ENCODE results near the gene METTL23.
"Not testable (repeated sequence)": the region's sequence is repeated elsewhere in the genome, so short reads cannot be mapped to it uniquely, and the experiment has no call there.

Gene METTL23

DNA sequence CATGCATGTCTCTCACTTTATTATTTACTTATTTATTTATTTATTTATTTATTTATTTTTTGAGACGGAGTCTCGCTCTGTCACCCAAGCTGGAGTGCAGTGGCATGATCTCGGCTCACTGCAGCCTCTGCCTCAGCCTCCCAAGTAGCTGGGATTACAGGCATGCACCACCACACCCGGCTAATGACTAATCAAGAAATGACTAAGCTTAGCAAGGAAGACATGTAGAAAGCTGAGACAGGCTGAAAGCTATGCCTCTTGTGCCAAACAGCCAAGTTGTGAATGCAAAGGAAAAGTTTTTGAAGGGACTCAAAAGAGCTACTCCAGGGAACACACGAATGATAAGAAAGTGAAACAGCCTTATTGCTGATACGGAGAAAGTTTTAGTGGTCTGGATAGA, 19.1 kb downstream of the METTL23 start:
- H3K9me3 ChIP-seq (ENCODE audit: control insufficient read depth, insufficient read depth, low read length); H3K27ac ChIP-seq (ENCODE audit: low read length); H3K4me1 ChIP-seq (ENCODE audit: control insufficient read depth, insufficient read depth, low read length); DNase-seq (ENCODE audit: low read depth, low spot score); H3K27me3 ChIP-seq (ENCODE audit: control insufficient read depth, insufficient read depth, low read length); H3K4me3 ChIP-seq (ENCODE audit: low read length); H3K36me3 ChIP-seq (ENCODE audit: control insufficient read depth, insufficient read depth, low read length): not testable (repeated sequence)
- WGBS (ENCODE audit: insufficient coverage, insufficient read length) = no CpG with 5 or more reads among the region's 6 CpGs

DNA sequence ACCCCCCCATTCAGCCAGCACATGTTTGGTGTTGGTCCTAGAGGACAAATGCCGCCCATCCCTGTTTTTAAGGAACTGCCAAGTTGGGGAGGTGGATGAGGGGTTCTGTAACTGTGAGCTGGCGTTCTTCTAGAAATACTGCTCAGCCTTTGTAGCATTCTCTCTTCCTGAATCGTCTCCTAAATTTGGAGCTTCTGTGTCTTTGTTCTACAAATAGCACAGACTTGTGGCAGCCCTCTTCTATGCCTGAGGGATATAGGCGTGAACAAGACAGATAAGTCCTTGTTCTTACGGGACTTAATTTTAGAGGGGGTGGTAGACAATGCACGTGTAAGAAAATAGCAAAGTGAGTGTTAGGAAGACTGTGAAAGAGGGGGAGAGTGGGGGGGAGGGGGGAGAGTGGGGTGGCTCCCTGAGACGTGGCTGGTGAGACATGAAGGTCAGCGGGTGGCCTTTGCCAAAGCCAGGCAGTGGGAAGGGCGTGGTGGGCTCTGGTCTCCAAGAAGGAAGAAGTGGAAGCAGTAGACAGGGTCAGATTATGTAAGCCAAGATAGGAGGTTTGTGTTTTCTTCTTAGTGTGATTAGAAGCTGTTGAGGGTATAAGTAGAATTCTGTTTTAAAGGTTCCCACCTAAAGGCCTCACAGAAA, 21.2 kb downstream of the METTL23 start:
- H3K36me3 ChIP-seq (ENCODE audit: control insufficient read depth, insufficient read depth, low read length) = peaks cover 5% of the 10 kb centered on the region; the same call in 1 of the 2 replicates
- H3K27me3 ChIP-seq (ENCODE audit: control insufficient read depth, insufficient read depth, low read length) = no peaks in the 10 kb centered on the region
- H3K4me3 ChIP-seq (ENCODE audit: low read length) = no peak overlapping the region
- no peaks in the 10 kb centered on the region for H3K9me3 ChIP-seq (ENCODE audit: control insufficient read depth, insufficient read depth, low read length)
- no peaks in the 10 kb centered on the region for H3K4me1 ChIP-seq (ENCODE audit: control insufficient read depth, insufficient read depth, low read length)
- H3K27ac ChIP-seq (ENCODE audit: low read length) = no peak overlapping the region
- no CpG with 5 or more reads among the region's 9 CpGs for WGBS (ENCODE audit: insufficient coverage, insufficient read length)
- DNase-seq (ENCODE audit: low read depth, low spot score) = no peak

GRCh38 chr17:76748657-76749056, 22.0 kb downstream of the METTL23 start:
- peaks cover 5% of the 10 kb centered on the region; the same call in 1 of the 2 replicates for H3K36me3 ChIP-seq (ENCODE audit: control insufficient read depth, insufficient read depth, low read length)
- no peak overlapping the region for H3K4me3 ChIP-seq (ENCODE audit: low read length)
- H3K27ac ChIP-seq (ENCODE audit: low read length) = no peak overlapping the region
- H3K9me3 ChIP-seq (ENCODE audit: control insufficient read depth, insufficient read depth, low read length) = no peaks in the 10 kb centered on the region
- no peaks in the 10 kb centered on the region for H3K27me3 ChIP-seq (ENCODE audit: control insufficient read depth, insufficient read depth, low read length)
- no peaks in the 10 kb centered on the region for H3K4me1 ChIP-seq (ENCODE audit: control insufficient read depth, insufficient read depth, low read length)
- no CpG with 5 or more reads among the region's 1 CpG for WGBS (ENCODE audit: insufficient coverage, insufficient read length)
- no peak for DNase-seq (ENCODE audit: low read depth, low spot score)

- Histone ChIP-seq H3K4me1 (ENCODE audit: control insufficient read depth, insufficient read depth, low read length) (no peaks in the 10 kb centered on the region), H3K27me3 (ENCODE audit: control insufficient read depth, insufficient read depth, low read length) (no peaks in the 10 kb centered on the region), H3K27ac (ENCODE audit: low read length) (no peak overlapping the region), H3K4me3 (ENCODE audit: low read length) (no peak overlapping the region), H3K36me3 (ENCODE audit: control insufficient read depth, insufficient read depth, low read length) (no peaks in the 10 kb centered on the region), H3K9me3 (ENCODE audit: control insufficient read depth, insufficient read depth, low read length) (no peaks in the 10 kb centered on the region)
- no peak for DNase-seq (ENCODE audit: low read depth, low spot score)
- whole genome bisulfite sequencing (ENCODE audit: insufficient coverage, insufficient read length) = no CpG with 5 or more reads among the region's 3 CpGs
Measured at GRCh38 chr17:76751416-76751993, 24.9 kb downstream of the METTL23 start.

- Histone ChIP-seq H3K36me3 (ENCODE audit: control insufficient read depth, insufficient read depth, low read length) (no peaks in the 10 kb centered on the region), H3K9me3 (ENCODE audit: control insufficient read depth, insufficient read depth, low read length) (no peaks in the 10 kb centered on the region), H3K4me1 (ENCODE audit: control insufficient read depth, insufficient read depth, low read length) (no peaks in the 10 kb centered on the region), H3K27ac (ENCODE audit: low read length) (no peak overlapping the region), H3K27me3 (ENCODE audit: control insufficient read depth, insufficient read depth, low read length) (no peaks in the 10 kb centered on the region), H3K4me3 (ENCODE audit: low read length) (no peak overlapping the region)
- no peak for DNase-seq (ENCODE audit: low read depth, low spot score)
- no CpG with 5 or more reads among the region's 4 CpGs for WGBS (ENCODE audit: insufficient coverage, insufficient read length)
Measured at GRCh38 chr17:76752006-76752405, 25.4 kb downstream of the METTL23 start.

- H3K36me3 ChIP-seq (ENCODE audit: control insufficient read depth, insufficient read depth, low read length) = no peaks in the 10 kb centered on the region
- no peak for DNase-seq (ENCODE audit: low read depth, low spot score)
- H3K9me3 ChIP-seq (ENCODE audit: control insufficient read depth, insufficient read depth, low read length) = no peaks in the 10 kb centered on the region
- no CpG with 5 or more reads among the region's 12 CpGs for WGBS (ENCODE audit: insufficient coverage, insufficient read length)
- no peak overlapping the region for H3K27ac ChIP-seq (ENCODE audit: low read length)
- H3K4me3 ChIP-seq (ENCODE audit: low read length) = no peak overlapping the region
- no peaks in the 10 kb centered on the region for H3K27me3 ChIP-seq (ENCODE audit: control insufficient read depth, insufficient read depth, low read length)
- H3K4me1 ChIP-seq (ENCODE audit: control insufficient read depth, insufficient read depth, low read length) = no peaks in the 10 kb centered on the region
Measured at GRCh38 chr17:76753061-76753961, 26.7 kb downstream of the METTL23 start.

GRCh38 chr17:76755285-76755684, 28.6 kb downstream of the METTL23 start:
- Histone ChIP-seq H3K9me3 (ENCODE audit: control insufficient read depth, insufficient read depth, low read length) (no peaks in the 10 kb centered on the region), H3K27me3 (ENCODE audit: control insufficient read depth, insufficient read depth, low read length) (no peaks in the 10 kb centered on the region), H3K36me3 (ENCODE audit: control insufficient read depth, insufficient read depth, low read length) (peaks cover 2% of the 10 kb centered on the region; the same call in 1 of the 2 replicates), H3K4me3 (ENCODE audit: low read length) (no peak overlapping the region), H3K27ac (ENCODE audit: low read length) (no peak overlapping the region), H3K4me1 (ENCODE audit: control insufficient read depth, insufficient read depth, low read length) (no peaks in the 10 kb centered on the region)
- no peak for DNase-seq (ENCODE audit: low read depth, low spot score)
- WGBS (ENCODE audit: insufficient coverage, insufficient read length) = no CpG with 5 or more reads among the region's 2 CpGs

DNA sequence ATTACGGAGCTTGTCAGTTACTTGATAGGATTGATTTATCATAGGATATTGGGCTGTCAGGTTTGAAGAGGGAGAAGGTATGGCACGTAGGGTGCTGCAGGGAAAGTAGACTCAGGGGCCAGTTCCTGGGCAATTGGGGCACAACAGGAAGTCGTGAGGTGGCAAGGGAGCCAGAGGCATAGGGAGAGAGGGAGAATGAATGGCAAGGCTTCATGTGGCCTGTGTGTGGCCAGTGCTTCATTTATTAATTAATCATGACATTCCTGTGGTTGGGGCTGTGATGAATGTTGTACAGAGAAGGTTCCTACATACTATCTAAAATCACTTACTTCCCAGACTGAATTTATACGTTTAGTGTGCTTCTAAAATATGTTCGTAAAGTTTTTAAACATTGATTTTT, 30.6 kb downstream of the METTL23 start:
- Histone ChIP-seq H3K36me3 (ENCODE audit: control insufficient read depth, insufficient read depth, low read length) (peaks cover 2% of the 10 kb centered on the region; the same call in 1 of the 2 replicates), H3K4me3 (ENCODE audit: low read length) (no peak overlapping the region), H3K4me1 (ENCODE audit: control insufficient read depth, insufficient read depth, low read length) (no peaks in the 10 kb centered on the region), H3K27me3 (ENCODE audit: control insufficient read depth, insufficient read depth, low read length) (no peaks in the 10 kb centered on the region), H3K27ac (ENCODE audit: low read length) (no peak overlapping the region), H3K9me3 (ENCODE audit: control insufficient read depth, insufficient read depth, low read length) (no peaks in the 10 kb centered on the region)
- no CpG with 5 or more reads among the region's 5 CpGs for WGBS (ENCODE audit: insufficient coverage, insufficient read length)
- no peak for DNase-seq (ENCODE audit: low read depth, low spot score)

DNA sequence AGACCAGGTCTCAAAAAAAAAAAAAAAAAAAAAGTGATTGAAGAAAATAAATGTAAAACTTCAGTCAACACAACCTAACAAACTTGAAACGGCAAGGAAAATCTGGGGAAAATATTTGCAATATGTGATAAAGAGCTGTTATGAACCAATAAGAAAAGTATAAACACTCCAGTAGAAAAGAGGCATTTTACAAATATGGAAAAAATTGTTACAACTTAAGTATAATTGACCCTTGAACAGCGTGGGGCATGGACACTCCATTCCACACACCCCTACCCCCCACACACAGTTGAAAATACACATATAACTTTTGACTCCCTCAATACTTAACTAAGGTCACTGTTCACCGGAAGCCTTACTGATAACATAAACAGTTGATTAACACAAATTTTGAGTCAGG, 31.9 kb downstream of the METTL23 start:
- no peaks in the 10 kb centered on the region for H3K4me1 ChIP-seq (ENCODE audit: control insufficient read depth, insufficient read depth, low read length)
- WGBS (ENCODE audit: insufficient coverage, insufficient read length) = no CpG with 5 or more reads among the region's 3 CpGs
- peaks cover 2% of the 10 kb centered on the region; the same call in 1 of the 2 replicates for H3K36me3 ChIP-seq (ENCODE audit: control insufficient read depth, insufficient read depth, low read length)

DNA sequence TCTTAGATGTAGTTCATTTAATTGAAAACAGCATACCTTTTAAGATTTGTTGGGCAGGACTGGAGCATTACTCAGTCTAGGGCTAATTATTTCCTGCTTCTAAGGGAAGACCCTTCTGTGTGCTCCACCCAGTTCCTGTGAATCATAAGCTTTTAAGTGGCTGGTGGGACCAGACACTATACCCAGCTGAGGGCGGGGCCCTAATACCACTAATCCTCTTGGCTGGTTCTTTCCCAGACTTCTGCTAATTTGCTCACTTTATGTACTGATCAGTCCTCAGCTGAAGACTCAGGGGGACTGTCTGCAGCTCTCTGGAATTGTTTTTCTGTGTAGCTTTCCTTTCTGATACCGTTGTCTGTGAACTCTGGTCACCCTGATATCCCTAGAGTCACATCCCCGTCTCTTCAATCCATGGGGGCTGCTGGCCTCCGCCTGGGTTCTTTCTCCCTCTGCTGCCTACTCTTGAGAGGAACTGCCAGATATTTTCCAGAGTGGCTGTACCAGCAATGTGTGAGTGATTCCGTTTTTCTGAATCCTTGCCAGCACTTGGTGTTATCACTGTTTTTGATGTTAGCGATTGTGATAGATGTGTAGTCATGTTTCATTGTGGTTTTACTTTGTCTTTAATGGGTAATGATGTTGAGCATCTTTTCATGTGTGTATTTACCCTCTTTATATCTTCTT, 46.3 kb downstream of the METTL23 start:
- no CpG with 5 or more reads among the region's 6 CpGs for whole genome bisulfite sequencing (ENCODE audit: insufficient coverage, insufficient read length)
- H3K36me3 ChIP-seq (ENCODE audit: control insufficient read depth, insufficient read depth, low read length) = no peaks in the 10 kb centered on the region; the same call in 1 of the 2 replicates
- H3K27me3 ChIP-seq (ENCODE audit: control insufficient read depth, insufficient read depth, low read length) = no peaks in the 10 kb centered on the region
- H3K27ac ChIP-seq (ENCODE audit: low read length) = no peak overlapping the region
- no peaks in the 10 kb centered on the region for H3K9me3 ChIP-seq (ENCODE audit: control insufficient read depth, insufficient read depth, low read length)
- no peak overlapping the region for H3K4me3 ChIP-seq (ENCODE audit: low read length)
- DNase-seq (ENCODE audit: low read depth, low spot score) = no peak
- H3K4me1 ChIP-seq (ENCODE audit: control insufficient read depth, insufficient read depth, low read length) = no peaks in the 10 kb centered on the region

More for the DNA sequence above, 31.9 kb downstream of the METTL23 start:
- no peaks in the 10 kb centered on the region for H3K9me3 ChIP-seq (ENCODE audit: control insufficient read depth, insufficient read depth, low read length)
- H3K27ac ChIP-seq (ENCODE audit: low read length) = no peak overlapping the region
- DNase-seq (ENCODE audit: low read depth, low spot score) = no peak
- H3K27me3 ChIP-seq (ENCODE audit: control insufficient read depth, insufficient read depth, low read length) = no peaks in the 10 kb centered on the region
- no peak overlapping the region for H3K4me3 ChIP-seq (ENCODE audit: low read length)
